GM23248 (cell line): Measurements from ENCODE around the gene ZNF576. TPM values are rescaled to one million over a fixed set of nuclear protein-coding genes. Genes with fewer than 3 reads are reported as not detected.
A peak's percentile ranks its signal among the peaks of the same experiment; 100 is the strongest.
"Not testable (repeated sequence)": the region's sequence is repeated elsewhere in the genome, so short reads cannot be mapped to it uniquely, and the experiment has no call there.

Experiments
- DNase-seq: peaks from one replicate; pipeline ENCODE4 v3.0.0-alpha.2; 2015
- H2AFZ ChIP-seq: fragments of 200-600 bp; sonication (generic); 2 replicates; pipeline ENCODE4 v1.6.1; 2016; ENCODE audit warnings: antibody characterized with exemption
- H3F3A ChIP-seq: fragments of 200-600 bp; sonication (generic); 2 replicates; pipeline ENCODE4 v1.6.1; 2016; ENCODE audit warnings: mild to moderate bottlenecking, antibody characterized with exemption, mixed run types; ENCODE audit not compliant: insufficient read depth
- H3K27ac ChIP-seq: fragments of 200-600 bp; sonication (generic); 2 replicates; pipeline ENCODE4 v1.5.1; 2016; ENCODE audit warnings: mild to moderate bottlenecking
- H3K27me3 ChIP-seq: fragments of 200-600 bp; sonication (generic); replicated peaks from 2 replicates; pipeline ENCODE4 v1.6.1; 2016; ENCODE audit warnings: mild to moderate bottlenecking; ENCODE audit not compliant: insufficient read depth
- H3K36me3 ChIP-seq: fragments of 200-600 bp; sonication (generic); 2 replicates; pipeline ENCODE4 v1.6.1; 2016; ENCODE audit warnings: low read depth, mild to moderate bottlenecking
- H3K4me1 ChIP-seq: fragments of 200-600 bp; sonication (generic); 2 replicates; pipeline ENCODE4 v1.6.1; 2016; ENCODE audit warnings: mild to moderate bottlenecking; ENCODE audit not compliant: insufficient read depth
- H3K4me2 ChIP-seq: fragments of 200-600 bp; sonication (generic); one replicate; pipeline ENCODE4 v1.6.1; 2016; ENCODE audit warnings: mild to moderate bottlenecking; ENCODE audit not compliant: unreplicated experiment
- H3K4me3 ChIP-seq: fragments of 200-600 bp; sonication (generic); 2 replicates; pipeline ENCODE4 v1.5.1; 2016; ENCODE audit warnings: mild to moderate bottlenecking
- H3K79me2 ChIP-seq: fragments of 200-600 bp; sonication (generic); 2 replicates; pipeline ENCODE4 v1.6.1; 2016; ENCODE audit warnings: mild to moderate bottlenecking; ENCODE audit not compliant: insufficient read depth
- H3K9ac ChIP-seq: fragments of 200-600 bp; sonication (generic); 2 replicates; pipeline ENCODE4 v1.6.1; 2016; ENCODE audit warnings: mild to moderate bottlenecking
- H3K9me2 ChIP-seq: fragments of 200-600 bp; sonication (generic); 2 replicates; pipeline ENCODE4 v1.6.1; 2016; ENCODE audit warnings: mixed run types, mild to moderate bottlenecking, moderate library complexity; ENCODE audit not compliant: insufficient read depth
- H3K9me3 ChIP-seq: fragments of 200-600 bp; sonication (generic); one replicate; pipeline ENCODE4 v1.6.1; 2017; ENCODE audit warnings: low read depth
- H4K20me1 ChIP-seq: fragments of 200-600 bp; sonication (generic); 2 replicates; pipeline ENCODE4 v1.6.0; 2016; ENCODE audit not compliant: insufficient read depth
- EZH2 ChIP-seq: fragments of 200-600 bp; sonication (generic); IDR thresholded peaks from 2 replicates; pipeline ENCODE4 v1.6.1; 2018; ENCODE audit warnings: antibody characterized with exemption, mild to moderate bottlenecking; ENCODE audit not compliant: insufficient read depth, poor library complexity, severe bottlenecking
- EZH2phosphoT487 ChIP-seq: fragments of 200-600 bp; sonication (generic); IDR thresholded peaks from 2 replicates; pipeline ENCODE4 v1.6.1; 2018; ENCODE audit warnings: antibody characterized with exemption, moderate library complexity, mild to moderate bottlenecking, low read depth; ENCODE audit not compliant: insufficient read depth
- WGBS, 2 experiments: methylation state at CpG; one replicate each; pipeline ENCODE4 v1.1.6; 2015 to 2017; ENCODE audit warnings: low lambda C conversion rate in 2 of 2, low coverage in 1 of 2; ENCODE audit errors: missing lambda C conversion rate in 2 of 2; 5-methylcytosine and 5-hydroxymethylcytosine counted together
- in situ Hi-C: fragments of 300-500 bp; cut with MboI; formaldehyde crosslinking; loops from 2 replicates; pipeline ENCODE4 v1.15.0; 2020
- polyA plus RNA-seq: library from polyadenylated mRNA; unstranded; fragments of >200 nt; fragmentation: Nextera tagmentation; extraction: Ambion mirVana; gene quantifications from 2 replicates; pipeline ENCODE4 v1.2.1, GENCODE V29; 2016
- total RNA-seq: library from RNA; depleted of rRNA; stranded (reverse); fragments of >200 nt; shearing (Covaris generic); gene quantifications from 2 replicates; pipeline ENCODE4 v1.2.3, GENCODE V29; 2014

The ZNF576 gene
- total and polyA plus RNA-seq, 2 experiments from 2014 or later: 11.7 to 19.3 TPM

GRCh38 chr19:43634506-43634871 is 38.1 kb downstream of the ZNF576 start:
- no peak for DNase-seq
- Histone ChIP-seq H4K20me1 (no peaks in the 10 kb centered on the region), H3K79me2 (no peaks in the 10 kb centered on the region), H3K9me2 (no peaks in the 10 kb centered on the region), H3K4me2 (peak overlapping the region; percentile 74), H3K27me3 (peaks cover 21% of the 10 kb centered on the region), H3K4me1 (peaks cover 15% of the 10 kb centered on the region), H3K9ac (no peak overlapping the region), H3K27ac (no peak overlapping the region), H3K36me3 (no peaks in the 10 kb centered on the region), H3K4me3 (no peak overlapping the region), H3F3A (0 out of 2 replicates have a peak, but pooled peaks cover 10% of the 10 kb centered on the region), H3K9me3 (no peaks in the 10 kb centered on the region), H2AFZ (0 out of 2 replicates have a peak overlapping the region, but pooled peaks have one; percentile 78)
- WGBS, 2 experiments: 15 to 48% methylated on average over 2 to 5 of the region's 5 CpGs
- TF ChIP-seq EZH2phosphoT487 (no peak), EZH2 (no peak)
- in situ Hi-C loops: no loop called here

GRCh38 chr19:43634872-43635560 is 38.6 kb downstream of the ZNF576 start:
- TF ChIP-seq EZH2 (no peak), EZH2phosphoT487 (no peak)
- Histone ChIP-seq H3K4me1 (peaks cover 15% of the 10 kb centered on the region), H3K9me2 (no peaks in the 10 kb centered on the region), H3K27me3 (peaks cover 21% of the 10 kb centered on the region), H3K9ac (no peak overlapping the region), H3K4me3 (0 out of 2 replicates have a peak overlapping the region, but pooled peaks have one; percentile 4), H3K79me2 (no peaks in the 10 kb centered on the region), H4K20me1 (no peaks in the 10 kb centered on the region), H3K9me3 (no peaks in the 10 kb centered on the region), H2AFZ (peak overlapping the region; percentile 78), H3K4me2 (peak overlapping the region; percentile 74), H3K36me3 (no peaks in the 10 kb centered on the region), H3F3A (0 out of 2 replicates have a peak, but pooled peaks cover 10% of the 10 kb centered on the region), H3K27ac (no peak overlapping the region)
- in situ Hi-C loops: no loop called here
- 6 to 7% methylated on average over 13 to 17 of the region's 17 CpGs for WGBS, 2 experiments
- peak; percentile 43 for DNase-seq

- H3K9me2 ChIP-seq, H3K79me2 ChIP-seq, H3K9ac ChIP-seq, DNase-seq, H3K27ac ChIP-seq, H3K9me3 ChIP-seq, in situ Hi-C loops, H3K36me3 ChIP-seq, H4K20me1 ChIP-seq: not testable (repeated sequence)
- Histone ChIP-seq H3F3A (0 out of 2 replicates have a peak, but pooled peaks cover 10% of the 10 kb centered on the region), H2AFZ (peak overlapping the region; percentile 78), H3K4me1 (peaks cover 15% of the 10 kb centered on the region), H3K4me3 (0 out of 2 replicates have a peak overlapping the region, but pooled peaks have one; percentile 4), H3K27me3 (peaks cover 24% of the 10 kb centered on the region), H3K4me2 (peak overlapping the region; percentile 74)
- WGBS, 2 experiments: 12 to 30% methylated on average over 2 of the region's 2 CpGs
Measured at GRCh38 chr19:43635561-43635940, 39.2 kb downstream of the ZNF576 start.

- no peaks in the 10 kb centered on the region for H3K9me2 ChIP-seq
- H3K4me2 ChIP-seq: peak overlapping the region; percentile 27
- no peak overlapping the region for H3K9ac ChIP-seq
- no peaks in the 10 kb centered on the region for H3K9me3 ChIP-seq
- no peak overlapping the region for H3K4me3 ChIP-seq
- peaks cover 25% of the 10 kb centered on the region for H3K27me3 ChIP-seq
- H3F3A ChIP-seq: 0 out of 2 replicates have a peak, but pooled peaks cover 10% of the 10 kb centered on the region
- peak; percentile 37 for DNase-seq
- H3K27ac ChIP-seq: no peak overlapping the region
- H2AFZ ChIP-seq: no peak overlapping the region
- no peaks in the 10 kb centered on the region for H4K20me1 ChIP-seq
- 58 to 64% methylated on average over 10 to 12 of the region's 14 CpGs for WGBS, 2 experiments
- H3K36me3 ChIP-seq: no peaks in the 10 kb centered on the region
- in situ Hi-C loops: no loop called here
- peaks cover 15% of the 10 kb centered on the region for H3K4me1 ChIP-seq
- no peaks in the 10 kb centered on the region for H3K79me2 ChIP-seq
- TF ChIP-seq EZH2: no peak
- no peak for TF ChIP-seq EZH2phosphoT487
Measured at GRCh38 chr19:43636121-43636683, 39.8 kb downstream of the ZNF576 start.
